ENCODE measurements around the gene GPR15.

DNA sequence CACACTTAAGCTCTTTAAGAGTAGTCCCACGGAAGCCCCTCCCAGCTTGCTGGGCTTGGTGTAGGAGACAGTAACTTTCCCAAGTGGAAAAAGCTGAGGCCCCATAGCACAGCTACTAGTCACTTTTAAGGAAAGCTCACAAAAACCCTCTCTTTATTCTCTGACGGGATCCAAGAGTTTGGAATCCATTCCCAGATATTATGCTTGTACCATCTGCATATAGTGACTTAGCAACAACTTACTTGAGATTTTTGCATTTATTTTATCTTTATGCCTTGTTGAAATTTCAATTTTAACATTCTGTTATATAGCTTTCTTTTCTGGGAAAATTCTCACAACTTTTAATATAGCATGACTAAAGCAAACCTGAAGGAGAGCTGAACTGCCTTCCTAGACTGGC is 19.5 kb downstream of the GPR15 start:
- TF ChIP-seq, protein P1, sequence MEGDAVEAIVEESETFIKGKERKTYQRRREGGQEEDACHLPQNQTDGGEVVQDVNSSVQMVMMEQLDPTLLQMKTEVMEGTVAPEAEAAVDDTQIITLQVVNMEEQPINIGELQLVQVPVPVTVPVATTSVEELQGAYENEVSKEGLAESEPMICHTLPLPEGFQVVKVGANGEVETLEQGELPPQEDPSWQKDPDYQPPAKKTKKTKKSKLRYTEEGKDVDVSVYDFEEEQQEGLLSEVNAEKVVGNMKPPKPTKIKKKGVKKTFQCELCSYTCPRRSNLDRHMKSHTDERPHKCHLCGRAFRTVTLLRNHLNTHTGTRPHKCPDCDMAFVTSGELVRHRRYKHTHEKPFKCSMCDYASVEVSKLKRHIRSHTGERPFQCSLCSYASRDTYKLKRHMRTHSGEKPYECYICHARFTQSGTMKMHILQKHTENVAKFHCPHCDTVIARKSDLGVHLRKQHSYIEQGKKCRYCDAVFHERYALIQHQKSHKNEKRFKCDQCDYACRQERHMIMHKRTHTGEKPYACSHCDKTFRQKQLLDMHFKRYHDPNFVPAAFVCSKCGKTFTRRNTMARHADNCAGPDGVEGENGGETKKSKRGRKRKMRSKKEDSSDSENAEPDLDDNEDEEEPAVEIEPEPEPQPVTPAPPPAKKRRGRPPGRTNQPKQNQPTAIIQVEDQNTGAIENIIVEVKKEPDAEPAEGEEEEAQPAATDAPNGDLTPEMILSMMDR (IDR thresholded peaks at IDR 0.05), result no peak
- TF ChIP-seq ZFX (IDR thresholded peaks at IDR 0.05; ENCODE audit: borderline replicate concordance), result no peak

All from 22Rv1 (cell line).